GM21423 (cell line): ENCODE results near the gene RFC2.

Source experiments
- ATAC-seq: cut with Tn5 transposase; IDR thresholded peaks from one replicate; pipeline ENCODE4 v1.9.1; 2021; ENCODE audit warnings: mild to moderate bottlenecking, moderate library complexity; ENCODE audit not compliant: unreplicated experiment

The RFC2 gene

GRCh38 chr7:74254129-74254857 is at the start of gene RFC2:
RFC2 (minus strand) TSS chr7:74254399; CDS start chr7:74254383, 16 bp downstream.
- ATAC-seq: peak; percentile 92

DNA sequence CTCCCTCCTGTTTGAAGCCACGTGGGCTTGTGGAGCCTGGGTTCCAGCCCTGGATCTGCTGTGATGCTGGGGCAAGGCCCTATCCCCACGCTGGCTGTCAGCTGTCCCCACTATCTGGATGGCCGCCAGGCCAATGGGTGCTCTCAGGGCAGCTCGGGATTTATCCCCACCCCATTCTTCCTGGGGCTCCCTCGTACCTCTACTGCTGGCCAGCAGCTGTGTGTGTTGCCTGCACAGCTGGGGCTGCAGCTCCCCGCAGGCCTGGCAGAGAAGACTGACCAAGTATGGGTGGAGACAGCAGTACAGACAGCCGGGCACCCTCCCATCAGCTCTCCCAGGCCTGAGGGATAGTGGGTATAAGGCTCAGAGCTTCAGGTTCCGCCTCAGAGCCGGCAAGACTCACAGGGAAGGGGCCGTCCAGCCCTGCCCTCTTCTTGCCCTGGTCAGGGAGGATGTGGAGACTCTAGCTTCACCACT is 48.6 kb upstream of the RFC2 start:
- no peak for ATAC-seq

DNA sequence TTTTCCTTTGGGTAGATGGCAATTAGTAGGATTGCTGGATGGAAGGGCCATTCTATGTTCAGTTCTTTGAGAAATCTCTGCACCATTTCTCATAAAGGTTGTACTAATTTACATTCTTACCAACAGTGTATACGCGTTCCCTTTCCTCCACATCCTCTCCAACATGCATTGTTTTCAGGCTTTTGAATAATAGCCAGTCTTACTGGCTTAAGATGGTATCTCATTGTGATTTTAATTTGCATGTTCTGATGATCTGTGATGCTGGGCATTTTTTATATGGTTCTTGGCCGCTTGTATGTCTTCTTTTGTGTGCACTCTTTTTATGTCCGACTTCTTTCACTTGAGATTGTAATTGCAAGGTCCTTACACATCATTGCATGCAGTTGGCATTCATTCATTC is 46.7 kb upstream of the RFC2 start:
- ATAC-seq: no peak

GRCh38 chr7:74299401-74299800 is 45.2 kb upstream of the RFC2 start:
- no peak for ATAC-seq

- no peak for ATAC-seq
These were observed 43.5 kb upstream of the RFC2 start for GRCh38 chr7:74297516-74298233.

DNA sequence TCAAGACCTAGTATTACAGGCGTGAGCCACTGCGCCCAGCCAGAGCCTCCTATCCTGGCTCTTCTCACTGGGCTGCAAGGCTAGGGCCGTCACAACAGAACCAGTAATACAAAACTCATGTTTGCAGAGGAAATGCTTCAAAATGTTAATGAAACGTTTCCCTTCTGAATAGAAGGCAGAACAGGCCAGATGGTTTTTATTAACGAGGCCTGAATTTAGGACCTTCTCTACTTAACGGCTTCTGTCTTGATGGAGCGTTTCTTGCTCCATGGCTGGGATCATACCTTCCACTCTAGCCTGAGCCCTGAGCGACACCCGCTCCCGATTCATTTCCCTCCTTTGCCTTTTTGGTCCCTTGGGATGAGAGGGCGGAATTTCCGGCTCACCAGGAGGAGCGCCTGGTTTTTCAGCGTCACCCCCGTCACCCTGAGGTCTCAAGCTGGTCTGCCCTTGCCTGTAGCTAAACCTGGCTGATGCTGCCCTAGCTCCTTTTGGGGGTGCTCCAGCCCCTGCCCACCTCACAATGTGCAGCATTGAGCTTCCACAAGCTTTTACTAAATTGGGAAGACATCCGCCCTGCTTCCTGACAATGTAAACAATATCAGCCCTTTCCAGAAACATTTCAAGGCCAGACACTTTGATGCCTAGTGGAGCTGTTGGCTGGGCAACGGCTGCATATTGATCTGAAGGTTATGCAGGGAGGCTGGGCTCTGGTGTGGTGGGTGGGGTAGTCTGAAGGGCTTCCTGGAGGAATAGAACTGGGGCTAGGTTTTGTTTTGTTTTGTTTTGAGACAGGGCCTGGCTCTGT is 40.2 kb upstream of the RFC2 start:
- ATAC-seq: no peak

DNA sequence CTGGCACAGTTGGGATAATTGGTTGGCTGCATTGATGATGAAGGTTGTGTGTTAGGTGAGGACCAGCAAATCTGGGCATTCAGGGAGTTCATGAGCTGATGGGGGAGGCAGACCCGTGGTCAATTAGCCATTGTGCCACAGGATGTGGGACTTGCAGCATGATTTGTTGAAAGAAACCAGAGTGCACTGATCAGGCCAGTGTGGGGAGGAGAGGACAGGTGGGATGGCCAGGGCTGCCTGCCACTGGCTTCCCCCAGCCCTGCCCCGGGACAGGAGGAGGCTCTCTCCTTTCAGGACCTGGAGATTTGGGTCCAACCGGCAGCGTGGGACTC is 39.3 kb upstream of the RFC2 start:
- no peak for ATAC-seq

GRCh38 chr7:74292757-74293576 is 38.8 kb upstream of the RFC2 start:
- ATAC-seq: no peak

- no peak for ATAC-seq
These were observed 37.3 kb upstream of the RFC2 start for GRCh38 chr7:74291535-74291934.

- no peak for ATAC-seq
These were observed 36.8 kb upstream of the RFC2 start for GRCh38 chr7:74290981-74291441.

DNA sequence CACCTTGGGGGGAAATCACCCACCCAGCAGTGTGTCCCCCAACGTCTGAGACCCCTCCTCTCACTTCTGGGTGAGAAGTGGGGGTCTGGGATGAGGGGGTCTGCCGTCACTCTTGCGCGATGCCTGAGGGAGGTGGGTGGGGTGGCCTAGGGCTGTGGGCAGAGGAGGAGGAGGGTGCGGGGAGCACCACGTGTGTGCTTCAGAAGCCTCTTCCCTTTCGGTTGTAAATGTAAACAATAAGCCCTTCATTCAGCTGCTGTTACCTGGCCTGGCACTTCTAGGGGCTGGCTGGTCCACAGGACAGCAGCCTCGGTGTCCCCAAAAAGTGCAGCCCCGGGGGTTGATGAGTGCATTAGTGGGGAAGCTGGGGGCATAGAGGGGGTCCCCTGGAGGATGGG is 36.4 kb upstream of the RFC2 start:
- no peak for ATAC-seq

GRCh38 chr7:74289659-74290552 is 35.7 kb upstream of the RFC2 start:
- peak; percentile 6 for ATAC-seq

- peak; percentile 43 for ATAC-seq
These were observed 34.9 kb upstream of the RFC2 start, which contains the start of gene CLIP2 for GRCh38 chr7:74289018-74289658. CLIP2 (plus strand) TSS chr7:74289407; CDS start chr7:74317547, 28,140 bp downstream.

- no peak for ATAC-seq
These were observed 34.1 kb upstream of the RFC2 start for GRCh38 chr7:74288034-74288881.

- ATAC-seq: no peak
These were observed 33.3 kb upstream of the RFC2 start for GRCh38 chr7:74287303-74288033.

- ATAC-seq: no peak
These were observed 31.9 kb upstream of the RFC2 start for GRCh38 chr7:74286131-74286530.

DNA sequence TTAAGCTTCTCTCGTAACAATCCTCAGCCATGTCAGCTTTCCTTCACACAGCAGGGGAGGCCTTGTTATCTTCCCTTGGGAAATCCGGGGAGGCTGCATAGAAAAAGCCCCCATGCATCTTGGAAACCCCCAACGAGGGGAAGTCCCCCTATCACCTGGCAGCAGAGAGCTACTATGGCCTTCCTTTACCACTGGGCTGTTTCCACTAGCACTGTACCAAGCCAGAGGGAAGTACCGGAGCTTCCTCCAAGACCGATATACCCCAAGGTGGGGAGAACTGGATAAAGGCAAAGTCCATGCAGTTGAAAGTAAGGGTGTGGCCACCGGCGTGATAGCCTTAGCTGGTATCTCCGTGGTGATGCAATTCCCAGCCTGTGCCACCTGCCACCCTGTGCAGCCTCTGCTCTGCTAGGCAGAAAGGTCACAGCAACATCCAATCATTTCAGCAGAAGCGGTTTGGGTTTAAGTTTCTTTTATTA is 30.6 kb upstream of the RFC2 start:
- ATAC-seq: peak; percentile 42
